H9 (cell line): ENCODE measurements around the gene ITGA8. TPM values are rescaled to one million over a fixed set of nuclear protein-coding genes. Genes with fewer than 3 reads are reported as not detected.

ENCODE experiments used
- DNase-seq: peaks from one replicate; pipeline ENCODE4 v3.0.0-alpha.2; 2017
- H2AFZ ChIP-seq: one replicate; pipeline ENCODE4 v1.6.1; 2013; ENCODE audit warnings: mild to moderate bottlenecking, low read length, control low read depth, moderate library complexity
- H2AK5ac ChIP-seq: 2 replicates; pipeline ENCODE4 v1.6.1; 2013; ENCODE audit warnings: low read length, control low read depth, mixed read lengths; ENCODE audit not compliant: insufficient read length
- H2BK120ac ChIP-seq: one replicate; pipeline ENCODE4 v1.6.1; 2013; ENCODE audit warnings: low read depth, mild to moderate bottlenecking, low read length, control low read depth, inconsistent platforms; ENCODE audit not compliant: poor library complexity, severe bottlenecking
- H2BK12ac ChIP-seq: 2 replicates; pipeline ENCODE4 v1.6.1; 2013; ENCODE audit warnings: low read length, control low read depth, mixed read lengths, low read depth; ENCODE audit not compliant: insufficient read length
- H2BK15ac ChIP-seq: 2 replicates; pipeline ENCODE4 v1.6.1; 2013; ENCODE audit warnings: low read depth, low read length, control low read depth
- H2BK20ac ChIP-seq: one replicate; pipeline ENCODE4 v1.6.1; 2013; ENCODE audit warnings: low read depth, mild to moderate bottlenecking, low read length, control low read depth, inconsistent platforms; ENCODE audit not compliant: poor library complexity, severe bottlenecking
- H2BK5ac ChIP-seq: 2 replicates; pipeline ENCODE4 v1.6.1; 2013; ENCODE audit warnings: low read length, control low read depth, mixed read lengths; ENCODE audit not compliant: insufficient read length
- H3K14ac ChIP-seq: 2 replicates; pipeline ENCODE4 v1.6.1; 2013; ENCODE audit warnings: low read length, control low read depth; ENCODE audit not compliant: insufficient read depth
- H3K18ac ChIP-seq: 2 replicates; pipeline ENCODE4 v1.6.1; 2013; ENCODE audit warnings: low read depth, mild to moderate bottlenecking, mixed read lengths, low read length, control low read depth; ENCODE audit not compliant: insufficient read length
- H3K23ac ChIP-seq: 2 replicates; pipeline ENCODE4 v1.6.1; 2013; ENCODE audit warnings: low read length, control low read depth, mixed read lengths, low read depth; ENCODE audit not compliant: insufficient read length
- H3K23me2 ChIP-seq: 2 replicates; pipeline ENCODE4 v1.6.1; 2013; ENCODE audit warnings: low read depth, mild to moderate bottlenecking, mixed read lengths, low read length, control low read depth; ENCODE audit not compliant: insufficient read length, poor library complexity, severe bottlenecking
- H3K27ac ChIP-seq: 2 replicates; pipeline ENCODE4 v1.5.1; 2013; ENCODE audit warnings: low read length, control low read depth, mixed read lengths, low read depth; ENCODE audit not compliant: insufficient read length
- H3K27me3 ChIP-seq: 2 replicates; pipeline ENCODE4 v1.6.1; 2013; ENCODE audit warnings: low read length, control low read depth, inconsistent platforms; ENCODE audit not compliant: insufficient read depth
- H3K4ac ChIP-seq: 2 replicates; pipeline ENCODE4 v1.6.1; 2013; ENCODE audit warnings: low read depth, mild to moderate bottlenecking, control low read depth, inconsistent platforms, low read length, moderate library complexity
- H3K4me1 ChIP-seq: 2 replicates; pipeline ENCODE4 v1.6.1; 2013; ENCODE audit warnings: low read length, control low read depth, inconsistent platforms; ENCODE audit not compliant: insufficient read depth
- H3K4me2 ChIP-seq: 2 replicates; pipeline ENCODE4 v1.6.1; 2013; ENCODE audit warnings: low read length, control low read depth, mixed read lengths; ENCODE audit not compliant: insufficient read length, insufficient read depth
- H3K56ac ChIP-seq: 2 replicates; pipeline ENCODE4 v1.6.1; 2013; ENCODE audit warnings: low read depth, mild to moderate bottlenecking, mixed read lengths, low read length, control low read depth; ENCODE audit not compliant: insufficient read length
- H3K79me1 ChIP-seq: 2 replicates; pipeline ENCODE4 v1.6.1; 2013; ENCODE audit warnings: low read depth, mild to moderate bottlenecking, moderate library complexity, low read length, control low read depth, inconsistent platforms; ENCODE audit not compliant: insufficient read depth, poor library complexity, severe bottlenecking
- H3K79me2 ChIP-seq: 2 replicates; pipeline ENCODE4 v1.6.1; 2013; ENCODE audit warnings: low read length, control low read depth, inconsistent platforms; ENCODE audit not compliant: insufficient read depth
- H3K9ac ChIP-seq: 2 replicates; pipeline ENCODE4 v1.6.1; 2013; ENCODE audit warnings: low read length, control low read depth, mixed read lengths; ENCODE audit not compliant: insufficient read length; ENCODE audit errors: extremely low read depth
- H3K9me3 ChIP-seq: one replicate; pipeline ENCODE4 v1.6.1; 2013; ENCODE audit warnings: low read depth, low read length, inconsistent platforms; ENCODE audit not compliant: control insufficient read depth
- H3T11ph ChIP-seq: one replicate; pipeline ENCODE4 v1.6.1; 2013; ENCODE audit warnings: mild to moderate bottlenecking, low read length, control low read depth, inconsistent platforms
- H4K20me1 ChIP-seq: one replicate; pipeline ENCODE4 v1.6.1; 2013; ENCODE audit not compliant: control insufficient read depth, insufficient read length, insufficient read depth
- H4K5ac ChIP-seq: 2 replicates; pipeline ENCODE4 v1.6.1; 2013; ENCODE audit warnings: low read depth, mild to moderate bottlenecking, mixed read lengths, low read length, control low read depth; ENCODE audit not compliant: insufficient read length
- H4K8ac ChIP-seq: replicated peaks from 2 replicates; pipeline ENCODE4 v1.6.1; 2013; ENCODE audit warnings: low read length, control low read depth, mixed read lengths, low read depth; ENCODE audit not compliant: insufficient read length
- H4K91ac ChIP-seq: 2 replicates; pipeline ENCODE4 v1.6.1; 2013; ENCODE audit warnings: low read depth, mild to moderate bottlenecking, moderate library complexity, mixed read lengths, low read length, control low read depth; ENCODE audit not compliant: insufficient read length
- H3K27ac Mint-ChIP-seq, 3 experiments: 2 replicates in 2 of 3; 3 replicates in 1 of 3; pipeline ENCODE4 v1.8.0; 2020 to 2021; ENCODE audit warnings: mixed read lengths in 3 of 3, mild to moderate bottlenecking in 1 of 3, moderate library complexity in 1 of 3
- H3K27me3 Mint-ChIP-seq: 2 replicates; pipeline ENCODE4 v1.8.0; 2021; ENCODE audit warnings: low read depth, mild to moderate bottlenecking, moderate library complexity, mixed read lengths
- H3K36me3 Mint-ChIP-seq, 3 experiments: 2 replicates in 2 of 3; 3 replicates in 1 of 3; pipeline ENCODE4 v1.8.0; 2020 to 2021; ENCODE audit warnings: low read depth in 3 of 3, mixed read lengths in 3 of 3; ENCODE audit not compliant: insufficient read depth in 1 of 3
- H3K4me1 Mint-ChIP-seq, 2 experiments: 2 replicates each; pipeline ENCODE4 v1.8.0; 2020; ENCODE audit warnings: mixed read lengths in 2 of 2
- H3K4me3 Mint-ChIP-seq, 2 experiments: 2 replicates in 1 of 2; 3 replicates in 1 of 2; pipeline ENCODE4 v1.8.0; 2020 to 2021; ENCODE audit warnings: mild to moderate bottlenecking in 2 of 2, mixed read lengths in 2 of 2, moderate library complexity in 1 of 2
- H3K9me3 Mint-ChIP-seq, 2 experiments: 2 replicates in 1 of 2; 3 replicates in 1 of 2; pipeline ENCODE4 v1.8.0; 2020; ENCODE audit warnings: mild to moderate bottlenecking in 2 of 2, mixed read lengths in 2 of 2, moderate library complexity in 1 of 2
- CTCF ChIP-seq: fragments of 200-600 bp; sonication (generic); conservative IDR thresholded peaks from 3 replicates; pipeline ENCODE4 v1.8.0; 2021; ENCODE audit warnings: antibody characterized with exemption, mild to moderate bottlenecking
- WGBS: extraction: QIAGEN DNeasy Blood & Tissue Kit; methylation state at CpG from one replicate; pipeline ENCODE4 v1.1.7; 2013; ENCODE audit warnings: missing lambda C conversion rate, low lambda C conversion rate, mixed read lengths; ENCODE audit not compliant: insufficient read length; ENCODE audit errors: extremely low coverage; 5-methylcytosine and 5-hydroxymethylcytosine counted together
- total RNA-seq: library from RNA; stranded (reverse); gene quantifications from 2 replicates; pipeline ENCODE4 v1.2.1, GENCODE V29; 2021

Gene ITGA8
- total RNA-seq, 1 experiment from 2014 or later = not detected

- Histone ChIP-seq H2AFZ (no peak overlapping the region), H4K20me1 (no peaks in the 10 kb centered on the region), H3K4ac (no peak overlapping the region), H3K18ac (no peak overlapping the region), H3K79me1 (no peaks in the 10 kb centered on the region), H3K27ac (no peak overlapping the region), H2BK20ac (no peak overlapping the region), H3K56ac (no peak overlapping the region), H3T11ph (no peak overlapping the region), H3K4me1 (no peaks in the 10 kb centered on the region), H3K27me3 (no peaks in the 10 kb centered on the region), H2AK5ac (no peak overlapping the region), H2BK5ac (no peak overlapping the region), H2BK120ac (no peak overlapping the region), H2BK12ac (no peak overlapping the region), H3K9me3 (no peaks in the 10 kb centered on the region), H3K23me2 (no peaks in the 10 kb centered on the region), H3K4me2 (no peak overlapping the region), H3K79me2 (no peaks in the 10 kb centered on the region), H4K5ac (no peak overlapping the region), H4K91ac (no peak overlapping the region), H3K14ac (no peak overlapping the region), H2BK15ac (no peak overlapping the region), H3K9ac (no peak overlapping the region), H4K8ac (no peak overlapping the region), H3K23ac (no peak overlapping the region)
- Mint-ChIP-seq H3K27me3 (peaks cover 1% of the 10 kb centered on the region; the same call in 1 of the 2 replicates), H3K4me1 (peaks cover 6% of the 10 kb centered on the region in 2 experiments), H3K9me3 (no peaks in the 10 kb centered on the region), H3K4me3 (no peak overlapping the region), H3K36me3 (no peaks in the 10 kb centered on the region), H3K27ac (no peak overlapping the region)
- no CpG with 5 or more reads among the region's 1 CpG for WGBS
- no peak for TF ChIP-seq CTCF
- DNase-seq = no peak
These were observed 151.8 kb downstream of the ITGA8 start for GRCh38 chr10:15567952-15568351.
